K562 (cell line): Measurements from ENCODE around the gene GRIK1. TPM values are rescaled to one million over a fixed set of nuclear protein-coding genes. Genes with fewer than 3 reads are reported as not detected.

Experiments used
- ATAC-seq: fragments of 200-7000 bp; cut with Tn5 transposase; 3 replicates; pipeline ENCODE4 v1.9.1; 2020; ENCODE audit warnings: moderate library complexity
- BruUV-seq: library from RNA; stranded (reverse); fragments of 400-500 nt; replicated peaks from 2 replicates; lab custom pipeline; 2021; lab: Mats Ljungman, UMichigan
- CTCF ChIA-PET: fragments of 300-600 bp; formaldehyde crosslinking; extraction: SDS; loops from one replicate; lab custom pipeline; 2021; ENCODE audit warnings: low intra/inter-chr PET ratio; lab: Yijun Ruan, JAX
- POLR2A ChIA-PET: fragments of 300-600, 350-650 bp; sonication (Branson Sonifier 250); formaldehyde crosslinking; extraction: SDS; loops from one replicate; lab custom pipeline; 2021; ENCODE audit warnings: antibody characterized with exemption, inconsistent platforms; lab: Yijun Ruan, JAX
- DNase-seq, 4 experiments: peaks; one replicate each; pipeline versions ENCODE4 v3.0.0 to v3.0.0-alpha.2; 2011 to 2018; ENCODE audit warnings: low spot score in 3 of 4, mixed read lengths in 3 of 4; ENCODE audit errors: extremely low read depth in 1 of 4
- FAIRE-seq: peaks from 2 replicates; lab custom pipeline; 2011; peaks lifted over from hg19 to GRCh38; lab: Jason Lieb, UNC
- H2AFZ ChIP-seq: 2 replicates; pipeline ENCODE4 v1.6.0; 2011; ENCODE audit warnings: low read depth, low read length, control low read depth, inconsistent platforms
- H3K27ac ChIP-seq: fragments of 200-600 bp; 3 replicates; pipeline ENCODE4 v1.8.0; 2011; ENCODE audit warnings: low read depth, mild to moderate bottlenecking, control low read depth, inconsistent platforms, low read length, moderate library complexity, mixed read lengths; ENCODE audit errors: extremely low read depth
- H3K27me3 ChIP-seq, 2 experiments: fragments of 300-600 bp in 1 of 2; 2 replicates in 1 of 2; 3 replicates in 1 of 2; pipeline versions ENCODE4 v1.6.0 to v1.8.0; 2011; ENCODE audit warnings: inconsistent platforms in 2 of 2, low read length in 2 of 2, mild to moderate bottlenecking in 1 of 2, mixed read lengths in 1 of 2, moderate library complexity in 1 of 2; ENCODE audit not compliant: control insufficient read depth in 2 of 2, insufficient read depth in 2 of 2
- H3K36me3 ChIP-seq: fragments of 300-600 bp; 3 replicates; pipeline ENCODE4 v1.8.0; 2011; ENCODE audit warnings: mild to moderate bottlenecking, low read length, inconsistent platforms; ENCODE audit not compliant: control insufficient read depth, insufficient read depth
- H3K4me1 ChIP-seq, 2 experiments: fragments of 200-600 bp in 1 of 2; replicated peaks in 1 of 2; 2 replicates in 1 of 2; 3 replicates in 1 of 2; pipeline versions ENCODE4 v1.5.1 to v1.8.0; 2011; ENCODE audit warnings: inconsistent platforms in 2 of 2, low read length in 2 of 2, mild to moderate bottlenecking in 1 of 2, mixed read lengths in 1 of 2, moderate library complexity in 1 of 2; ENCODE audit not compliant: control insufficient read depth in 2 of 2, insufficient read depth in 2 of 2
- H3K4me2 ChIP-seq: 2 replicates; pipeline ENCODE4 v1.6.1; 2011; ENCODE audit warnings: low read length, control low read depth, inconsistent platforms, mixed read lengths; ENCODE audit not compliant: insufficient read depth
- H3K4me3 ChIP-seq: fragments of 200-600 bp; sonication (generic), shearing (Covaris generic); 2 replicates; pipeline ENCODE4 v1.5.1; 2016; ENCODE audit warnings: control low read depth, inconsistent platforms
- H3K79me2 ChIP-seq: fragments of 200-600 bp; 3 replicates; pipeline ENCODE4 v1.8.0; 2011; ENCODE audit warnings: low read length, inconsistent platforms; ENCODE audit not compliant: control insufficient read depth, insufficient read depth
- H3K9ac ChIP-seq, 2 experiments: 2 replicates each; pipeline versions ENCODE4 v1.6.0 to v1.6.1; 2011; ENCODE audit warnings: low read depth in 2 of 2, low read length in 2 of 2, control low read depth in 1 of 2, inconsistent platforms in 1 of 2, mild to moderate bottlenecking in 1 of 2, mixed read lengths in 1 of 2; ENCODE audit not compliant: insufficient read depth in 1 of 2
- H3K9me1 ChIP-seq: one replicate; pipeline ENCODE4 v1.6.0; 2011; ENCODE audit warnings: inconsistent platforms, mild to moderate bottlenecking, low read length, moderate library complexity; ENCODE audit not compliant: control insufficient read depth, insufficient read depth
- H3K9me3 ChIP-seq: replicated peaks from 2 replicates; pipeline ENCODE4 v1.5.1; 2011; ENCODE audit warnings: low read depth, low read length, inconsistent platforms; ENCODE audit not compliant: control insufficient read depth, insufficient read depth
- H4K20me1 ChIP-seq: replicated peaks from 2 replicates; pipeline ENCODE4 v1.6.1; 2011; ENCODE audit warnings: low read length, inconsistent platforms, mixed read lengths; ENCODE audit not compliant: control insufficient read depth, insufficient read depth
- E2F6 ChIP-seq, 2 experiments: IDR thresholded peaks; 2 replicates each; pipeline ENCODE4 v1.6.1; 2011; ENCODE audit warnings: borderline replicate concordance in 1 of 2, control low read depth in 1 of 2, low read depth in 1 of 2, low read length in 1 of 2, mild to moderate bottlenecking in 1 of 2, mixed read lengths in 1 of 2, moderate library complexity in 1 of 2; ENCODE audit not compliant: insufficient read depth in 1 of 2, insufficient read length in 1 of 2, poor library complexity in 1 of 2, severe bottlenecking in 1 of 2; ENCODE audit errors: extremely low read depth in 1 of 2
- FOXK2 ChIP-seq, 2 experiments: fragments of 450-650 bp; IDR thresholded peaks in 1 of 2; conservative IDR thresholded peaks in 1 of 2; 2 replicates each; pipeline ENCODE4 v1.6.1; 2016; ENCODE audit warnings: low read depth in 2 of 2, mild to moderate bottlenecking in 1 of 2
- JUN ChIP-seq, 2 experiments: sonication (generic) in 1 of 2; formaldehyde crosslinking in 1 of 2; IDR thresholded peaks; 2 replicates each; pipeline versions ENCODE4 v1.6.1 to v1.8.0; 2012 to 2022; ENCODE audit warnings: borderline replicate concordance in 2 of 2, mild to moderate bottlenecking in 2 of 2, improper control_type of control experiment in 1 of 2, low read depth in 1 of 2, low read length in 1 of 2, missing genetic modification reagents in 1 of 2
- JUND ChIP-seq, 2 experiments: IDR thresholded peaks; 2 replicates in 1 of 2; 3 replicates in 1 of 2; pipeline ENCODE4 v1.6.1; 2011; ENCODE audit warnings: borderline replicate concordance in 2 of 2, low read depth in 2 of 2, low read length in 2 of 2, improper control_type of control experiment in 1 of 2, missing biosample characterization in 1 of 2, missing genetic modification characterization in 1 of 2, missing genetic modification reagents in 1 of 2
- MAFF ChIP-seq: IDR thresholded peaks from 2 replicates; pipeline ENCODE4 v1.6.1; 2012; ENCODE audit warnings: low read length, improper control_type of control experiment
- TFAM ChIP-seq: fragments of 250-450 bp; sonication (Bioruptor Pico); conservative IDR thresholded peaks from 2 replicates; pipeline ENCODE4 v1.5.0; 2021; ENCODE audit warnings: mild to moderate bottlenecking, moderate library complexity
- WHSC1 ChIP-seq: IDR thresholded peaks from one replicate; pipeline ENCODE4 v1.6.1; 2012; ENCODE audit warnings: low read length, control low read depth, inconsistent platforms
- ZBED1 ChIP-seq: IDR thresholded peaks from 2 replicates; pipeline ENCODE4 v1.6.1; 2014
- ZBTB5 ChIP-seq: fragments of 450-650 bp; IDR thresholded peaks from 2 replicates; pipeline ENCODE4 v1.6.1; 2017; ENCODE audit warnings: antibody characterized with exemption
- ZNF316 ChIP-seq: fragments of 450-650 bp; IDR thresholded peaks from 2 replicates; pipeline ENCODE4 v1.6.1; 2016
- ZNF766 ChIP-seq: fragments of 200-800 bp; sonication (Bioruptor generic); conservative IDR thresholded peaks from 2 replicates; pipeline ENCODE4 v1.6.1; 2016; ENCODE audit warnings: missing genetic modification characterization, missing compliant biosample characterization
- WGBS: fragments of 100-300 bp; shearing (Covaris generic); methylation state at CpG from one replicate; pipeline ENCODE4 v1.1.6; 2016; ENCODE audit warnings: low coverage, mixed read lengths; ENCODE audit not compliant: insufficient coverage; ENCODE audit errors: missing lambda C conversion rate; 5-methylcytosine and 5-hydroxymethylcytosine counted together
- in situ Hi-C: fragments of 300-500 bp; cut with MboI; formaldehyde crosslinking; loops from 4 replicates; pipeline ENCODE4 v1.15.0; 2018; ENCODE audit warnings: inconsistent platforms, mixed read lengths
- intact Hi-C: fragments of 100-400 bp; cut with micrococcal nuclease; formaldehyde crosslinking; loops from 2 replicates; pipeline ENCODE4 v1.14.2; 2022
- polyA plus RNA-seq, 8 experiments: library from polyadenylated mRNA; depleted of rRNA in 4 of 8; stranded (reverse) in 5 of 8; unstranded in 3 of 8; fragments of >200 nt; fragmentation: Nextera tagmentation in 2 of 8; fragmentation: Illumina TruSeq in 1 of 8; extraction: Ambion mirVana in 2 of 8; extraction: Trizol in 1 of 8; gene quantifications; 2 replicates each; pipeline versions ENCODE4 v1.2.1 to v1.2.3, GENCODE V29; 2011 to 2014; ENCODE audit warnings: inconsistent platforms in 1 of 8, missing spikeins in 1 of 8
- total RNA-seq, 7 experiments: library from RNA; depleted of rRNA in 6 of 7; stranded (reverse); fragments of >200 nt in 6 of 7; fragmentation: Illumina TruSeq in 2 of 7; extraction: Trizol in 2 of 7; gene quantifications; 2 replicates each; pipeline versions ENCODE4 v1.2.1 to v1.2.3, GENCODE V29; 2011 to 2021; ENCODE audit warnings: low replicate concordance in 1 of 7

The GRIK1 gene
- total and polyA plus RNA-seq, 9 of the 15 experiments (the other 6 are each of a cell fraction or from before 2014, with no cell fraction given): 0.17 to 2.8 (median 0.53) TPM

DNA sequence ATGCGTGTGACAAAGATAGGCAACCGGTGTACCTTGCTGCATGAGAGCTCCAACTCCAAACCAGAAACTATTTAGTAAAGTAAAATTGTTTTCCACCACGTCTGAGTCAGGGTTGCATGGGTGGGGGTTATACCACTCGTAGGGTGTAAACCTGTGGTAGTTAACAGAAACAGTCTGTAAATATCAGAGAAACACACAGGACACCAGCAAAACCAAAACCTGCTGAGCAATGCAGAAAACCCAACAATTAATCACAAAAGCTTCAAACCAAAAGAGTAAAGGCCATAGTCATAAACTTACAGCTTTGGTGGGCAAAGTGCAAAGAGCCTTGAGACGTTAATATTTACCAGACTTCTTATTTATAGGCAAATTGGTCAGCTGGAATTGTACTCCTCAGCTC is 358.4 kb downstream of the GRIK1 start:
- DNase-seq: no peak
- H3K27ac ChIP-seq: no peak overlapping the region
- WGBS: 60% methylated on average over 5 of the region's 5 CpGs
- intact Hi-C loops (no loop called here), in situ Hi-C loops (no loop called here)
- no peaks in the 10 kb centered on the region for H3K9me1 ChIP-seq
- POLR2A ChIA-PET: interaction anchor here (0.9 to 1.1 kb wide), 2 partner anchors 11 to 29 kb away, joined by 3 read pairs; no protein-coding TSS in a partner anchor
- H3K27me3 ChIP-seq: no peaks in the 10 kb centered on the region
- H3K9me3 ChIP-seq: no peaks in the 10 kb centered on the region
- no peak for FAIRE-seq
- TF ChIP-seq JUN (IDR thresholded peaks at IDR 0.05; ENCODE audit: borderline replicate concordance, low read depth, low read length) (no peak), JUN (CRISPR knock-in tag; IDR thresholded peaks at IDR 0.05; ENCODE audit: borderline replicate concordance) (no peak), ZNF316 (peak; percentile 37)
- H3K9ac ChIP-seq: no peak overlapping the region
- H3K36me3 ChIP-seq: no peaks in the 10 kb centered on the region
- H4K20me1 ChIP-seq: no peaks in the 10 kb centered on the region
- no TSS peak for BruUV-seq
- no peaks in the 10 kb centered on the region for H3K79me2 ChIP-seq
- no peaks in the 10 kb centered on the region for H3K4me1 ChIP-seq
- CTCF ChIA-PET: no interaction called here
- no peak overlapping the region for H2AFZ ChIP-seq
- no peak overlapping the region for H3K4me3 ChIP-seq
- ATAC-seq: no peak
- no peak overlapping the region for H3K4me2 ChIP-seq

DNA sequence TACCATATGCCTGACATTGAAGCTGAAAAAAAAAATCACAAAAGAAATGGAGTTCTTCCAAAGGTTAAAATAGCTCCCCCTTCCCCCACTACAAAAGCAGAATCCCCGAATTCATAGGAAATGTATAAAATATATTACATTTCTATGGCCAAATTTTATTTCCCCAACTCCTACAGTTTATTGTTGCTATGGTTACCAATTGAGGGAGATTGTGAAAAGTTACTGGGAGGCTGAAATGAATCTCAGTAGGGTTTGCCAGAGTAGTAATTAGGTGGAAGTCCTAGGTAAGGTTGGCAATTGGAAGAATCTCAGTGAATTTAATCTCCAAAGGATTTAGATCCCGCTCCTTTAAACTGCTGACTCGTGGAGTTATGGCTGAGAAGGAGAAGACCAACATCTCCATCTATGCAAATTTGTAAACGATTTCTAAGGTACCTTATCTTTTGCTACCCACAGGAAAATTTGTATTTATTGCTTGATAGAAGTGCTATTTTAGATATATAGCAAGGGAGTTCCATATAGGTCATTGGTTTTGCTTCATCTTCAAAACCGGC is 359.0 kb downstream of the GRIK1 start:
- ATAC-seq (no peak), DNase-seq (no peak), FAIRE-seq (no peak)
- Histone ChIP-seq H3K9ac (no peak overlapping the region), H3K4me1 (no peaks in the 10 kb centered on the region), H4K20me1 (no peaks in the 10 kb centered on the region), H2AFZ (no peak overlapping the region), H3K4me3 (no peak overlapping the region), H3K4me2 (no peak overlapping the region), H3K27ac (no peak overlapping the region), H3K27me3 (no peaks in the 10 kb centered on the region), H3K9me3 (no peaks in the 10 kb centered on the region), H3K79me2 (no peaks in the 10 kb centered on the region), H3K9me1 (no peaks in the 10 kb centered on the region), H3K36me3 (no peaks in the 10 kb centered on the region)
- CTCF ChIA-PET: no interaction called here
- in situ Hi-C loops (no loop called here), intact Hi-C loops (no loop called here)
- BruUV-seq: no TSS peak
- POLR2A ChIA-PET: interaction anchor here (0.6 to 1.1 kb wide), 3 partner anchors 10 to 210 kb away, joined by 3 read pairs; no protein-coding TSS in a partner anchor
- 50% methylated on average over 5 of the region's 5 CpGs for WGBS
- TF ChIP-seq E2F6 (IDR thresholded peaks at IDR 0.05; ENCODE audit: borderline replicate concordance in 1 of 2, extremely low read depth in 1 of 2, insufficient read depth in 1 of 2, insufficient read length in 1 of 2, low read depth in 1 of 2, low read length in 1 of 2, poor library complexity in 1 of 2, severe bottlenecking in 1 of 2) (no peak), ZBED1 (no peak), TFAM (CRISPR knock-in tag) (no peak), MAFF (peak; percentile 71), JUN (IDR thresholded peaks at IDR 0.05; ENCODE audit: borderline replicate concordance, low read depth, low read length) (no peak), JUN (CRISPR knock-in tag; IDR thresholded peaks at IDR 0.05; ENCODE audit: borderline replicate concordance) (no peak), JUND (IDR thresholded peaks at IDR 0.05; ENCODE audit: borderline replicate concordance, low read depth, low read length) (no peak), JUND (tag; IDR thresholded peaks at IDR 0.05; ENCODE audit: borderline replicate concordance, low read depth, low read length) (no peak), ZBTB5 (no peak), ZNF766 (CRISPR knock-in tag) (no peak), WHSC1 (no peak), FOXK2 (conservative IDR thresholded peaks at IDR 0.05 in 1 of 2, IDR thresholded peaks at IDR 0.05 in 1 of 2; ENCODE audit: low read depth in 2 of 2) (no peak)
